LNCAP (cell line): ENCODE measurements around the gene POLR2L.

Experiments used
- CTCF ChIP-seq: fragments of 450-650 bp; IDR thresholded peaks from 2 replicates; pipeline ENCODE4 v1.5.1; 2017; ENCODE audit warnings: mild to moderate bottlenecking

POLR2L gene

DNA sequence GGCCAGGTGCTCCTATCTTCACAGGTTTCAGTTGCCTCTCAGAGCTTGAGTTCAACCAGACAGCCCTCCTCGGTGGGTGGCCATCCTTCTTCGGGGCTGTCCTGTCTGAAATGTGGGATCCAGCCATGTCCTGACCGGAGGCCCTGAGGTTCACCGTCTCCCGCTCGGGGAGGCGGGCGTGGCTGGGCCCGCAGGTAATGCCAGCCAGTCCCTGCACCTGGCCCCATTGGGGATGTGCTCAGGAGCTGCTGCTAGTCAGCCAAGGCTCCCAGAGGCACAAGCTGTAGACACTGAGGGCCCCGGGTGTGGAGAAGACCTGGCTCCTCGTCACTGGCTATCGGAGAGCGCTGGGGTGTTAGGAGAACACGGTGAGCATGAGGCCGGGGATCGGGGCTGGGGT lies 32.9 kb upstream of the POLR2L start:
- no peak for TF ChIP-seq CTCF

DNA sequence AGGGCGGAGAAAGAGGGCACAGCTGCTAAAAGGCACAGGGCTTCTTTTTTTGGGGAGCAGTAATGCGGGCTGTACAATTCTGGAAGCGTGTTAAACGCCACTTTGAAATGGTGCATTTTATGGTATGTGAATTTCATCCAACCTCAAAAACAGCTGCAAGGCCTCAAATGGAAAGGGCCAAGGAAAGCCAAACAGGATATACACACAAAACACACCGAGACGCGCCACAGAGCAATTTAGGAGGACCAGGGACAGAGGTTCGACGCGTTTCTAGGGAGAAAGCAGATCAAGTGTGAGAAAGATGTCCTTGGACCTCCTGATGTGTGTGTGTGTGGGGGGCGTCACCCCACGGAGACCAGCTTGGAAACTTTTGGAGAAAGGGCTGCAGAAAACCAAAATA lies 31.4 kb upstream of the POLR2L start:
- TF ChIP-seq CTCF: no peak

GRCh38 chr11:872799-873198 lies 30.5 kb upstream of the POLR2L start:
- no peak for TF ChIP-seq CTCF

GRCh38 chr11:871472-871871 lies 29.1 kb upstream of the POLR2L start:
- TF ChIP-seq CTCF: no peak

- no peak for TF ChIP-seq CTCF
Measured at GRCh38 chr11:870418-870817, 28.1 kb upstream of the POLR2L start.

DNA sequence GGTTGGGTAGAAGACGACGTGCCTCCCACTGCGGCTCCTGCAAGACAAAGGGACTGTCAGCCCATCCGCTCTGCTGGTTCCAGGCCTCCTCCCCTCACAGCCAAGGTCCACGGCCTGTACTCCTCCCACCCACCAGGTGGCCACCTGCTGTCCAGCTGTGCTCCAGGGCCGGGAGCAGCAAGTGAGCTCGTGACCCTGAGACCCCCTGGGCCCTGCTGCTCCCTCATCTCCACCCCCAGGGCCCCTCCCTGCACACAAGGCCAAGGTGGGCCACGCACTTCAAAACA lies 27.7 kb upstream of the POLR2L start:
- no peak for TF ChIP-seq CTCF

- TF ChIP-seq CTCF: no peak
Measured at GRCh38 chr11:869399-870126, 27.2 kb upstream of the POLR2L start.

- no peak for TF ChIP-seq CTCF
Measured at GRCh38 chr11:868802-869201, 26.5 kb upstream of the POLR2L start.
